ENCODE results near the gene MFSD6. TPM values are rescaled to one million over a fixed set of nuclear protein-coding genes. Genes with fewer than 3 reads are reported as not detected.
A peak's percentile ranks its signal among the peaks of the same experiment; 100 is the strongest.

The MFSD6 gene
- total RNA-seq, 4 donors from 2014 or later: 43.1 to 123 (median 60.5) TPM

DNA sequence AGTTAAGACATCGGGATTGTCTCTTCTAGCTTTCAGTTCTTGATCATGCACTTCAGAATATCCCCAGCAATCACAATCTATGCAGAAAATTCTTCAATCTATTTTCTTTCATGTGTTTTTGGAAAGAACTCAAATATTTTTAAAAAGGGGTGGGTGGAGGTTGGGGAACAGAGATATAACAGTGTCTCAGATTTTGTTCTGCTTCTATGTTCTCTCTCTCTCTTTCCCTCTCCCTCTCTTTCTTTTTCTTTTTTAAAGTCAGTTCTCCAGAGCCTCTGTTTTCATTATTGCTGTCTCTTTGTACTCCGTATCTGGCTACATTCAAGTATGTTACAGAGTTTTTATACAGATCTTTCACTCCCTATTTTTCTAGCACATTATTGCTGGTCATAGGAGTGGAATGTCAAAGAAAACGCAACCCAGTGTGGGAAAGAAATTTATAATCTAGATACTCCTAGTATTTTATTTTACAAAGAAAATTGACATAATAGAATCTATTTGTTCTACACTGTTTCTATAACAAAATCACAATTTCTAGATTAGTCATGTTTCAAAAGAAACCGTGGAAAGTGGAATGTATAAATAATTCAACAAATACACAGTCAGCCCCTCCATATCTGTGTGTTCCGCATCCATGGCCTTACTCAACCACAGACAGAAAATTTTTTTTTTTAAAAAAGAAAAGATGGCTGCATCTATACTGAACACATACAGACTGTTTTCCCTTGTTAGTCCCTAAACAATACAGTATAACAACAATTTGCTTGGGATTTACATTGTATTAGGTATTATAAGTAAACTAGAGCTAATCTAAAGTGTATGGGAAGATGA, 137.6 kb downstream of the MFSD6 start:
- ATAC-seq (ENCODE audit: low FRiP score) (peak; percentile 64), DNase-seq (ENCODE audit: low spot score) (no peak)
- TF ChIP-seq, protein P1, sequence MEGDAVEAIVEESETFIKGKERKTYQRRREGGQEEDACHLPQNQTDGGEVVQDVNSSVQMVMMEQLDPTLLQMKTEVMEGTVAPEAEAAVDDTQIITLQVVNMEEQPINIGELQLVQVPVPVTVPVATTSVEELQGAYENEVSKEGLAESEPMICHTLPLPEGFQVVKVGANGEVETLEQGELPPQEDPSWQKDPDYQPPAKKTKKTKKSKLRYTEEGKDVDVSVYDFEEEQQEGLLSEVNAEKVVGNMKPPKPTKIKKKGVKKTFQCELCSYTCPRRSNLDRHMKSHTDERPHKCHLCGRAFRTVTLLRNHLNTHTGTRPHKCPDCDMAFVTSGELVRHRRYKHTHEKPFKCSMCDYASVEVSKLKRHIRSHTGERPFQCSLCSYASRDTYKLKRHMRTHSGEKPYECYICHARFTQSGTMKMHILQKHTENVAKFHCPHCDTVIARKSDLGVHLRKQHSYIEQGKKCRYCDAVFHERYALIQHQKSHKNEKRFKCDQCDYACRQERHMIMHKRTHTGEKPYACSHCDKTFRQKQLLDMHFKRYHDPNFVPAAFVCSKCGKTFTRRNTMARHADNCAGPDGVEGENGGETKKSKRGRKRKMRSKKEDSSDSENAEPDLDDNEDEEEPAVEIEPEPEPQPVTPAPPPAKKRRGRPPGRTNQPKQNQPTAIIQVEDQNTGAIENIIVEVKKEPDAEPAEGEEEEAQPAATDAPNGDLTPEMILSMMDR (IDR thresholded peaks at IDR 0.05): no peak

DNA sequence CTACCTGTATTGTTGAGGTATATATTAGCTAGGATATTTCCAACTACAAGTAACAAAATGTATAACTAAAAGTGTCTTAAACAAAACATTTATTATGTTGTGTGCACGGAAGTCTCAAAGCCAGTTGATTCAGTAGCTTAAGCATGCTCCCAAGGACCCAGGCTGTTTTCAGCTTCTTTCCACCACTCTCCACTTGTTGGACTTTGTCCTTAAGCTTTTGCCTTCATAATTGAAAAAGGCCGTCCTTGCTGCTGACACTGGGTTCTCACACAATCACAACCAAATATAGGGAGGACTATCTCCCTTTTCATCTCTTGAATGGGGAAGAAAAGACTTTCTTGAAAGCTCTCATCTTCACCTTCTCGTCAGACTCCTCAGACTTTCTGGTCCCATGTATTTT, 138.6 kb downstream of the MFSD6 start:
- no peak for DNase-seq (ENCODE audit: low spot score)
- TF ChIP-seq, protein P1 (IDR thresholded peaks at IDR 0.05): no peak
- ATAC-seq (ENCODE audit: low FRiP score): no peak

DNA sequence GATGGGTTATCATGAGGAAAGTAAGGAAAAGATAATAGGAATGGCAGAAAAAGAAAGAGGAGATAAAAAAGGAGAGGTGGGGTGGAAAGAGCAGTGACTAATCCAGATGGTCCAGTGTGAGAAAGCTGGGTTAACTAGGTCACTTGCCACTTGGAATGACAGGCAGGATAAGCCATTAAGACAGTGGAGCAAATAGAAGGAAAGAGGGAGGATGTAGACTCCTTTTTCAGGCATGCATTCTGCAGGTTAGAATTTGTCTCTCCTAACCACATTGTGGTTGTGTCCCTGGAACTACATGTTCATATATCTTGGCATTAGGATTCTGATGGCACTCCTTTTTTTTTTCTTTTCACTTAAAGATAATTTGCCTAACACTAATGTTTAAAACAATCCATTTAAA, 139.7 kb downstream of the MFSD6 start:
- DNase-seq (ENCODE audit: low spot score) (no peak), ATAC-seq (ENCODE audit: low FRiP score) (no peak)
- TF ChIP-seq, protein P1 (IDR thresholded peaks at IDR 0.05): no peak

DNA sequence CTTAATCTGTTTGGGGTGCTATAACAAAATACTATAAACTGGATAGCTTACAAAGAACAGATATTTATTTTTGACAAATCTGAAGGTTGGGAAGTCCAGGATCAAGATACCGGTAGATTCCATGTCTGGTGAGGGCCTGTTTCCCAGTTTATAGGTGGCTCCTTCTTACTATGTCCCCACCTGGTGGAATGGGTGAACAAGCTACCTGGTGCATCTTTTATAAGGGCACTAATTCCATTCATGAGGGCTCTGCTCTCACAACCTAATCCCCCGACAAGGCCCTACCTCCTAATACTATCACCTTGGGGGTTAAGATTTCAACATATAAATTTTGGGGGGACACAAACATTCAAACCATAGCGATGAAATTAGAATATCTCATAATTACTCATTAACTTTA, 142.0 kb downstream of the MFSD6 start:
- DNase-seq (ENCODE audit: low spot score) (no peak), ATAC-seq (ENCODE audit: low FRiP score) (no peak)
- TF ChIP-seq, protein P1 (IDR thresholded peaks at IDR 0.05): no peak

Other genes starting within 250 kb of the MFSD6 start
- 10 to 100 TPM; 11.6 to 22.1 (median 20.1) TPM for gene HIBCH, start 88.5 kb upstream of the MFSD6 start, total RNA-seq
- gene INPP1, start 64.8 kb upstream of the MFSD6 start, total RNA-seq: 10 to 100 TPM; 11.6 to 30.4 (median 17.4) TPM
- 10 to 100 TPM in 1 of 4 donors, 1 to 10 TPM in 3; 2.6 to 10.5 (median 5.3) TPM for gene NEMP2, start 126.4 kb downstream of the MFSD6 start, total RNA-seq
- gene NAB1, start 240.7 kb downstream of the MFSD6 start, total RNA-seq: 10 to 100 TPM; 50.7 to 83.5 (median 58.5) TPM

All from omental fat pad (tissue), 4 donors.